ENCODE results near the gene CDC42SE2. TPM values are rescaled to one million over a fixed set of nuclear protein-coding genes. Genes with fewer than 3 reads are reported as not detected.

Gene CDC42SE2
- total and polyA plus RNA-seq, 2 of the 4 experiments (the other 2 are of a cell fraction), result 12.5 to 19.4 TPM

- no CpG with 5 or more reads among the region's 5 CpGs for WGBS, 2 experiments (ENCODE audit: extremely low coverage in 2 of 2, insufficient read length in 1 of 2)
- no peak overlapping the region; the same call in 1 of the 2 replicates for H3K18ac ChIP-seq (ENCODE audit: low read depth, low read length)
- H4K5ac ChIP-seq (ENCODE audit: low read depth, low read length), result no peak overlapping the region
- DNase-seq, result peak; percentile 17
- H3K9ac ChIP-seq (ENCODE audit: low read depth, low read length), result no peak overlapping the region
- H2BK120ac ChIP-seq (ENCODE audit: low read depth, low read length), result no peak overlapping the region
- TF ChIP-seq RFX5 (IDR thresholded peaks at IDR 0.05; ENCODE audit: low read depth, low read length) (no peak), MAFK (IDR thresholded peaks at IDR 0.05; ENCODE audit: low read depth, low read length) (no peak), FOS (IDR thresholded peaks at IDR 0.05; ENCODE audit: low read depth, low read length) (no peak), CEBPB (IDR thresholded peaks at IDR 0.05; ENCODE audit: low read depth, low read length) (no peak), BHLHE40 (IDR thresholded peaks at IDR 0.05; ENCODE audit: low read depth, low read length) (no peak), RCOR1 (IDR thresholded peaks at IDR 0.05; ENCODE audit: insufficient replicate concordance, low read length) (no peak), RAD21 (IDR thresholded peaks at IDR 0.05; ENCODE audit: low read length) (no peak), ELK1 (IDR thresholded peaks at IDR 0.05; ENCODE audit: borderline replicate concordance, low read depth, low read length) (no peak), POLR2A (IDR thresholded peaks at IDR 0.05; ENCODE audit: low read depth, low read length) (no peak), SMC3 (IDR thresholded peaks at IDR 0.05; ENCODE audit: low read depth, low read length) (no peak), CTCF (conservative IDR thresholded peaks at IDR 0.05; ENCODE audit: low read depth, low read length) (no peak), MXI1 (IDR thresholded peaks at IDR 0.05; ENCODE audit: borderline replicate concordance, low read depth, low read length) (no peak)
- H3K23ac ChIP-seq (ENCODE audit: low read depth, low read length), result no peak overlapping the region
- peaks cover 16 to 60% of the 10 kb centered on the region in 2 experiments for H3K79me1 ChIP-seq (ENCODE audit: low read depth in 1 of 2, low read length in 2 of 2)
- H4K8ac ChIP-seq (ENCODE audit: low read depth in 2 of 2, low read length in 2 of 2), result no peak overlapping the region; a peak in 1 of 4 replicates
- H2AFZ ChIP-seq (replicated peaks; ENCODE audit: low read length, poor library complexity), result no peak overlapping the region
- peaks cover 21% of the 10 kb centered on the region for H4K20me1 ChIP-seq (ENCODE audit: insufficient read depth, low read length)
- H3K9me1 ChIP-seq (ENCODE audit: insufficient read depth, low read length), result 0 out of 2 replicates have a peak, but pooled peaks cover 2% of the 10 kb centered on the region
- H2AK9ac ChIP-seq (replicated peaks; ENCODE audit: low read depth, low read length, poor library complexity), result no peak overlapping the region
- POLR2A ChIA-PET (ENCODE audit: unreplicated experiment), result no interaction called here
- H3K4ac ChIP-seq (ENCODE audit: low read depth, low read length), result no peak overlapping the region
- no peak overlapping the region for H3K56ac ChIP-seq (ENCODE audit: extremely low read depth, insufficient read depth, low read length)
- intact Hi-C loops (cut with micrococcal nuclease) (no loop called here), in situ Hi-C loops (cut with MboI; ENCODE audit: low sequenced_read_pairs) (no loop called here), dilution Hi-C loops (cut with HindIII; ENCODE audit: low sequenced_read_pairs, unreplicated experiment) (no loop called here)
- H2BK20ac ChIP-seq (ENCODE audit: low read depth, low read length), result no peak overlapping the region
- H3K4me2 ChIP-seq (ENCODE audit: low read depth, low read length), result peak overlapping the region; percentile 10; the same call in 1 of the 2 replicates
- ATAC-seq (ENCODE audit: low read depth), result peak; percentile 46; the same call in 1 of the 2 replicates
- no peak overlapping the region for H2BK5ac ChIP-seq (ENCODE audit: low read depth, low read length, poor library complexity, severe bottlenecking)
- H3K27me3 ChIP-seq (ENCODE audit: control insufficient read depth, insufficient read depth, low read length), result no peaks in the 10 kb centered on the region
- H3K4me3 ChIP-seq (ENCODE audit: insufficient read depth, low read depth, low read length), result no peak overlapping the region
- CTCF ChIA-PET, result no interaction called here
- H3K36me3 ChIP-seq (ENCODE audit: control insufficient read depth, insufficient read depth, low read length), result no peaks in the 10 kb centered on the region
- no peak overlapping the region for H4K91ac ChIP-seq (ENCODE audit: insufficient read depth, low read depth, low read length)
- no TSS peak for BruUV-seq (replicated peaks)
- no peak overlapping the region for H2BK15ac ChIP-seq (ENCODE audit: low read depth, low read length)
- no peaks in the 10 kb centered on the region for H3K9me3 ChIP-seq (ENCODE audit: control insufficient read depth, insufficient read depth, low read length)
- peaks cover 4% of the 10 kb centered on the region; the same call in 1 of the 2 replicates for H3K4me1 ChIP-seq (ENCODE audit: control insufficient read depth, insufficient read depth, low read length)
- no peak overlapping the region for H3K14ac ChIP-seq (replicated peaks; ENCODE audit: low read depth, low read length)
- no peak overlapping the region for H3K27ac ChIP-seq (ENCODE audit: insufficient read depth, low read length)
- no peak overlapping the region for H2AK5ac ChIP-seq (ENCODE audit: low read depth, low read length)
Measured at GRCh38 chr5:131281133-131281867, 17.4 kb downstream of the CDC42SE2 start.
